Tibial nerve (tissue), 3 donors: ENCODE data around the gene ZNF138.

Source experiments
- CTCF ChIP-seq, 5 experiments: fragments of 200-600 bp in 3 of 5; fragments of 450-650 bp in 2 of 5; sonication (generic) in 3 of 5; IDR thresholded peaks; one replicate each; pipeline ENCODE4 v1.5.1; 2016 to 2019; ENCODE audit warnings: antibody characterized with exemption in 5 of 5, mild to moderate bottlenecking in 3 of 5, moderate library complexity in 2 of 5
- POLR2A ChIP-seq, 2 donors: fragments of 450-650 bp; IDR thresholded peaks; one replicate each; pipeline ENCODE4 v1.6.1; 2017; ENCODE audit warnings: antibody characterized with exemption in 2 of 2, mild to moderate bottlenecking in 2 of 2, moderate library complexity in 2 of 2

- no peak for TF ChIP-seq POLR2A (IDR thresholded peaks at IDR 0.05)
- TF ChIP-seq CTCF (IDR thresholded peaks at IDR 0.05), result no peak
These were observed 38.4 kb upstream of the ZNF138 start for GRCh38 chr7:64755865-64756264.
